Stimulated activated CD4-positive, alpha-beta T cell treated with anti-CD3 and anti-CD28 coated beads, Interleukin-2, amount 100 ng/mL, for 24 hours (primary cell): ENCODE results near the gene C1QL1.
"Not testable (repeated sequence)": the region's sequence is repeated elsewhere in the genome, so short reads cannot be mapped to it uniquely, and the experiment has no call there.

Experiments
- DNase-seq, 2 donors: peaks; one replicate each; pipeline ENCODE4 v3.0.0-alpha.2; 2020

Gene C1QL1

DNA sequence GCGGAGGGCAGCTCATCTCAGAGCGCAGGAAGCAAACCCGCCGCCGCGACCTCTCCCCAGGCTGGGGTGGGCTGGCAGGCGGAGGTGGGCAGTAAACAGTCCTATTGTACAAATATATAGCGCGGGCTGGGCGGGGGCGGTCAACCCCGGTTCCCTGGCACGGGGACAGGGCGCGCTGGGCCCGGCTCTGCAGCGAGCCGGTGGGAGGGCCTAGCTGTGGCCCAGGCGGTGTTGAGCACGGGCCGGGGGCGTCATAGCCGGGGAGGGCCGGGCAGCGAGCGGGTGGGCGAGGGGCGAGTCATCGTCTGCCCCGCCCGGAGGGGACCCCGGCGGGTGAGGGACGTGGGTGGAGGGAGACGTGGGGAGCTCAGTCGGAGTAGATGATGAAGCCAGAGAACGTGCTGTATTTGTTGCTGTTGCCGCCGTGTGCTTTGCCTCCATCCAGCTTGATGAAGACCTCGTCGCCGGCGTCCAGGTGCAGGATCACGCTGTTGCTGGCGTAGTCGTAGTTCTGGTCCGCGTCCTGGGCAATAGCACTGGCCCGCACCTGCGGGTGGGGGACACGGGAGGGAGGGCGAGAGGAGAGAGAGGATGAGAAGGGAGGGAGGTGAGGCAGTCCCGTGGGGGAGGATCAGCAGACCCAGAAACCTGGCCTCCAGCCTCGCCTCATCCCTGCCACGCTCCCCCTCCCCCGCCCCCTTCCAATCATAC lies 8.1 kb downstream of the C1QL1 start:
- DNase-seq: no peak

DNA sequence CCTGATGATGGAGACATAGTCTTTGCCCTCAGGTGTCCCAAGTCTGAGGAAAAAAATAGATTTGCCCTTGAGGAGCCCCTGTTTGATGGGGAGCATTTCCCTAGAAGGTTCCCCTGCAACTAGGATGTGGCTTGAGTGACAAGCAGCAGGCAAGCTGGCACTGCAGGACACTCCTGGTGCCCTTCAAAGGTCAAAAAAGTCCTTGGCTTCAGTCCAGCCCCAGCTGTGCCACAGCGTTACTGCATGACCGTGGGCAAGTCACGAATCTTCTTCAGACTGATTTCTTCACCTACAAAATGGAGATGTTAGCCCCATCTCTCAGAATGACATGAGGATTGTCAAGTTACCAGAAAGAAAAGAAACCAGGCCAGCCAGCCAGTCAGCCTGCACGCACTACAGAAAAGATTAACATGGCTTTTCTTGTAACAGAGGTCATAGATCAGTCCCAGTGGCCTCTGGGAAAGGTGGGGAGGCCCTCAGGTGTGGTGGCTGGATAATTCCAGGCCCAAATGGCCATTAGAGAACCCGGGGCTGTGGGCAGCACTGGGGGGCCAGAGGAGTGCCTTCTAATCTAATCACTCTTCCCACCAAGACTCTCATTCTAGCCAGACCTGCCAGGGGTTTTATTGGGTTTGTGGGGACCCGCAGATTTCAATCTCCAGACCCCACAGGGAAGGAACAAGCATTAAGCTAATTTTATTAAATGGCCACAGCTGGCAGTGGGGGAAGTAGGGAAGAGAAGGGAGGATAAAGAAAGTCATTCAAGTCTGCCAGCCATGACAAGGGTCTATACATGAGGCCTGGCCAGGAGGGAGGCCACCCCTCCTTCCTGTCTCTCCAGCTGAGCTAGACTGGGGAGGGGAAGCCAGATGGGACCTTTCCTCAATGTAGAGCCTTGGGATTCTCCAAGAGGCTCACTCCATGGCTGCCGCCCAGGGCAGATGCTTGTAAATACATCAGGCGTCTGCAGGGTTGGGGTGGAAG lies 10.8 kb downstream of the C1QL1 start:
- no peak for DNase-seq

DNA sequence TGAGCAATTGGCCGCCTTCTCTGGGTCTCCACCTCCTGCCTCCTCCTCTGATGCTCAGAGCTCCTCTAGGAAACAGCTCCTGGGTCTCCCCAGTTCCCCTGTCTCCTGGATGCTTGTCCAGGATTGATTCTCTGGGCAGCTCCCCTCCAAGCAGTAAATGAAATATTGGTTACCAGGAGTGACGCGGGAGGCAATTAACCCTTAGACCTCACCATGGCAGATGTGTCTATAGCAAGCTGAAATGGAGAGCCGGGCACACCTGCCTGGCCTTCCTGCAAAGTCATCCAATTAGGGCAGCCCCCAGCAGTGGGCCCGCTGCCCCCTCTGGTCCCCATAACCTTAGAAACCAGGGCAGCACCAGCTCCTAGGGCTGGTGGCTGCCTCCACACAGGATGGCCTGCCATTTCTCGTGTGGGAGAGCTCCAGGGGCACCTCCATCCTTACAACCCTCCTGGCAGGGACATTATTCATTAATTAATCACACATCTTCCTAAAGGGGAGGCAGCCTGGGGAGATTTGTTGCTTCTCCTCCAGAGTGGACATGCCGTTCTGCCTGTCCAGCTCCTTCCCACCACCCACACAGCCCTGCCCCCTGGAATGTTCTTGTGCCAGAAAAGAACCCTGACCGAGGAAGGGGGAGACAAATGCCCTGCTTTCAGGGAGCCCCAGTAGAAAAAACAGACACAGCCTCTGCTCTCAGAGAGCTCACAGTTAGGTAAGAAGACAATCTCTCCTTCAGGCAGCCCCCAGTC lies 12.3 kb downstream of the C1QL1 start:
- DNase-seq: no peak

GRCh38 chr17:44952946-44953475 lies 15.1 kb downstream of the C1QL1 start:
- no peak for DNase-seq

GRCh38 chr17:44948315-44948795 lies 19.7 kb downstream of the C1QL1 start:
- DNase-seq: no peak

GRCh38 chr17:44947461-44948314 lies 20.4 kb downstream of the C1QL1 start, which contains the start of gene KIF18B:
TSS of gene KIF18B (minus strand) at chr17:44947773. CDS start at chr17:44936344, 11,429 bp downstream.
- DNase-seq: peak; percentile 87 to 93

DNA sequence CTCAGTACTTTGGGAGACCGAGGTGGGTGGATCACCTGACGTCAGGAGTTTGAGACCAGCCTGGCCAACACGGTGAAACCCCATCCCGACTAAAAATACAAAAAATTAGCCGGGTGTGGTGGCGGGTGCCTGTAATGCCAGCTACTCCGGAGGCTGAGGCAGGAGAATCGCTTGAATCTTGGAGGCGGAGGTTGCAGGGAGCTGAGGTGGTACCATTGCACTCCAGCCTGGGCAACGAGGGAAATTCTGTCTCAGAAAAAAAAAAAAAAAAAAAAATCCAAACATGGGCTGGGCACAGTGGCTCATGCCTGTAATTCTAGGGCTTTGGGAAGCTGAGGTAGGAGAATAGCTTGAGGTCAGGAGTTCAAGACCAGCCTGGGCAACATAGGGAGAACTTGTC lies 22.5 kb downstream of the C1QL1 start:
- not testable (repeated sequence) for DNase-seq

GRCh38 chr17:44942456-44942855 lies 25.6 kb downstream of the C1QL1 start:
- no peak for DNase-seq

DNA sequence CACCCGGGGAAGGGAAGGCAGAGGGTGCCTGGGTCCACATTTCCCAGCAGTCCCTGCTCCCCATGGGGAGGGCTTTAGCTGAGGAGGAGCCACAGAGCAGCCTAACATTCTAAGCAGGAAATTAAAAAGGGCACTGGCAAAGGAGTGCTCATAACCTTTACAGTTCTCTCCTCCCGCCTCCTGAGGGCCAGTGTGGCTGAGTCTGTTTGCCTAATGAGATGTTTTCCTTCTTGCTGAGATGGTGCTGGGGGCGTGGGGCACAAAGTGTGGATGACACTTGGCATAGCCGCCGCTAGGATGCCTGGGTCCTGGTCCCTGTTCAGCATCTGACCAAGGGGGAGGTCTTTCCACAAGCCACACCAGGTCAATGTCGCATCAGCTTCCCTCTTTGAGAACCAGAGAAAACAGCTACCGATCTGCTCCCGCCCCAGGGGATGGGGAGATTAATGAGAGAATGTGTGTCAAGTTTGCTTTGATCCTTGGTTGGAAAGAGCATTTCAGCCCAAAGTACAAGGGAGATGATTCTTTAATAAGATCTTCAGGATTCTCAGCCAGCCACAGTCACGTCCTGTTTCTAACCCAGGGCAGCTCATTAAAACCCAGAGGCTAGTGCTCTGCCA lies 26.3 kb downstream of the C1QL1 start:
- no peak for DNase-seq

GRCh38 chr17:44940768-44941167 lies 27.3 kb downstream of the C1QL1 start:
- no peak for DNase-seq

GRCh38 chr17:44940317-44940716 lies 27.8 kb downstream of the C1QL1 start:
- DNase-seq: no peak

GRCh38 chr17:44935116-44935515 lies 33.0 kb downstream of the C1QL1 start:
- no peak for DNase-seq

- DNase-seq: no peak
These were observed 33.4 kb downstream of the C1QL1 start for GRCh38 chr17:44934745-44935105.

DNA sequence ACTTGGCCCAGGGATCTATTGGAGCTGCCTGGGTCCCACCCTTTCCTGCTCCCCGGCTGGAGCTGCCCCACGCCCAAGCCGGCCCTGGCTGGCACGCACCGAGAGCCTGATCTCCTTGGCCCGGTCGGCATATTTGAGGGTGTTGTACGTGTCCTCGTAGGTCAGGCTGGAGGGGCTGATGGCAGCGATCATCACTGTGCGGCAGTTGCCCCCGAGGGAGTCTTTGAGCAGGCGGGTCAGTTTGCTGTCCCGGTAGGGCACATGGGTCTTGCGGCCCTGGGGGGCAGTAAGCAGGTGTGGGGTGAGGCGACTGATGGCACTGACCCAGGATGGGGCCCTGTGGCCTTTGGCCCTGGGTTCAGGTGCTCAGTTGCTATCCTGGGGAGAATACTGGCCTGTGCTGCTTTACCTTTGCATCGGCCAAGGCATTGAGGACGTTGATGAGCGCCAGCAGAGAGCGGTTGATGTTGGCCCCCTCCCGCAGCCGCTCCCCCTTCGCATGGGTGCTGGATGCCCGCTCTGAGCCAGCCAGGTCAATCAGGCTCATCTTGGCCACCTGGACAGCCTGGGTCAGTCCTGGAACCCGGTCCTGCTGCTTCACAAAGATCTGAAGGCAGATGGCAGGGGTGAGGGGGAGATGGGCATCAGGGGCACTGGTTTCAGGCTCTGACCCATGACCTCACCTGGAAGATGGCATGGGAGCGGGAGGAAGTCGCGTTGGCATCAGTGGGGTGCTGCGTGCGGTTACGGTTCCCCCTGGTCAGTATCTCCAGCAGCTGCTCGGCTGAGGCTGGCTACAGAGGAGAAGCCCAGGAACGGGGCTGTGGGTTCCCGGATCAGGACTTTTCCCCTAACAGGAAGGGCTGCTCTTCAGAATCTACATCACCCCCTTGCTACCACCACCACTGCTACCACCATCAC lies 34.0 kb downstream of the C1QL1 start:
- DNase-seq: no peak

DNA sequence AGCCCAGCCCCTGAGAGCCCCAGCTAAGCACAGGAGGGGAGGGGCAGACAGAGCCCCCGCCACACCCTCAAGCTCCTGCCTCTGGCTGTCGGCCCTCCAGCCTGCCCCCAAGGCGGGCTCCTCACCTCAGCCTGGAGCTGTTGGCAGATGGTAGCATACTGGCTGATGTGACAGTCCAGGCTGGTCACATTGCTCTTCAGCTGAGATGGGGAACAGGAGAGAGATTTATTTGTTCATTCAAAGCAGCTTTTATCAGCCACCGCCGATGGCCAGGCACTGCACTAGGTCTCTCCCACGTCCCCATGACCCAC lies 35.4 kb downstream of the C1QL1 start:
- DNase-seq: no peak

DNA sequence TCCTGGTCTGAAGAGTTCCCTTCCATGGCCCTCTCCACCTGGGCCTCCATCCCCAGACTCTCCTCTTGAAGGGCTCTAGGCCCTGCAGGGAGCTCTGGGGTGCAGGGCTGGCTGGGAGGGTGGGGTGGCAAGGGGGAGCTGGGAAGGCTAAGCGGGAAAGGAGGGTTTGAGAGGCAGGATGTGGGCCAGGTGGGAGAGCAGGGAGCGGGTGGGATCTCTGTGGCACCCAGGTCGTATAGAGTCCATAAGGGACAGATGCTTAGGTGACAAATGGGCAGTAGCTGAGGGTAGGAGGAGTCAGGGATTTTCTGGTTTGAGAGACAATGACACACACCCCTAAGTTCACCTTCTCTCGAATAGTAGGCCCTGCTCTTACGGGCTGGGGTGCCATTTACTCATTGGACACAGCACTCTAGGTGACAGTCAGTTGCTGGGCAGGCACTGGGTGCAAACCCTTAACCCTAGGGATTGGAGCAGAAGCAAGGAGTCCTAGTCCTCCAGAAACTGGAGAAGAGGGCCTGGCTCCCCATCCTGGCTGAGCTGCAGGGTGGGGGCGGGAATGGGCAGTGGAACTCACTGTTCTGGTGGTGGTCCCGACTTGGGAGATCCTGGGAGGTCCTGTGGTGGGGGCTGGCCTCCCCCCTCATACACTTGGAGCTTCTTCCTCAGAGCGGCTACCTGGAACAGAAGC lies 35.9 kb downstream of the C1QL1 start:
- DNase-seq: no peak

- no peak for DNase-seq
These were observed 36.7 kb downstream of the C1QL1 start for GRCh38 chr17:44931376-44931775.

DNA sequence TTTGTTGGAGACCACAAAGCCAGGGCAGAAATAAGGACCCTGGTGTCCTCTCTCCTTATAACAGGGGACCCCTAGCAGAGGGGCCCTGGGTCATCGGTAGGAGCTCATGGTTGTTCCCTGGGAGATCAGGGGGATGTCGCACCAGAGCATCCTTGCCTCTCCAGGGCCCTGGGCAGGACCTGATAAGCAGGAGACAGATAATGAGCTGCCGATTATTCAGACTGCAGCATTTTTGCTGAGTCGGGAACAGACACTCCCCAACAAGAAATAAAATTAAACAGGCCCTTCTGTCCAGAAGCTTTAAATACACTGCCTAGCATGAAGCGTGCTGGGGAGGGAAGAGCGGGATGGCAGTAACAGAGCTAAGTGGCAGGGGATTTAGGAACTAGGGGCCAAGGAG lies 37.4 kb downstream of the C1QL1 start:
- DNase-seq: no peak

- no peak for DNase-seq
These were observed 39.0 kb downstream of the C1QL1 start for GRCh38 chr17:44928950-44929720.
